HG02884 (cell line): ENCODE measurements around the gene GPHN.

ENCODE experiments used
- ATAC-seq: cut with Tn5 transposase; IDR thresholded peaks from one replicate; pipeline ENCODE4 v1.9.1; 2021; ENCODE audit warnings: mild to moderate bottlenecking, moderate library complexity; ENCODE audit not compliant: unreplicated experiment

Gene GPHN

DNA sequence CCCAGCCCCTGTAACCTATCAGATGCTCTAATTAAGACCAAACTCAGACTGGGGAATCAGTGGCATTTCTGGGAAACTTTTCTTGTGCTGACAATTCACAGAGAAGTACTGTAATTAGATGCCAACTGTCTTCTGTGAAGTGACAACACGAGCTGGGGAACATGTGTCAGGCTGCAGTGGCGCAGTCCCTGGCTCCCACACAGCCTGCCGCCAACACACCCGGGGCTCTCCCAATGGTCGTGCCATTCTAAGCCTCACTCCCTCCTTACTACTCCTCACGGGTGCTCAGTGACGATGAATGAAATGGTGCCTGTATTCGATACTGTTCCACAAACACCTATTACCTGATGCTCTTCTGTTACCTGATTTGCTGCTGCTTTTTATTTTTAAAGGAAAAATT lies 699.9 kb downstream of the GPHN start:
- ATAC-seq = no peak

GRCh38 chr14:67218126-67218525 lies 710.2 kb downstream of the GPHN start:
- no peak for ATAC-seq

DNA sequence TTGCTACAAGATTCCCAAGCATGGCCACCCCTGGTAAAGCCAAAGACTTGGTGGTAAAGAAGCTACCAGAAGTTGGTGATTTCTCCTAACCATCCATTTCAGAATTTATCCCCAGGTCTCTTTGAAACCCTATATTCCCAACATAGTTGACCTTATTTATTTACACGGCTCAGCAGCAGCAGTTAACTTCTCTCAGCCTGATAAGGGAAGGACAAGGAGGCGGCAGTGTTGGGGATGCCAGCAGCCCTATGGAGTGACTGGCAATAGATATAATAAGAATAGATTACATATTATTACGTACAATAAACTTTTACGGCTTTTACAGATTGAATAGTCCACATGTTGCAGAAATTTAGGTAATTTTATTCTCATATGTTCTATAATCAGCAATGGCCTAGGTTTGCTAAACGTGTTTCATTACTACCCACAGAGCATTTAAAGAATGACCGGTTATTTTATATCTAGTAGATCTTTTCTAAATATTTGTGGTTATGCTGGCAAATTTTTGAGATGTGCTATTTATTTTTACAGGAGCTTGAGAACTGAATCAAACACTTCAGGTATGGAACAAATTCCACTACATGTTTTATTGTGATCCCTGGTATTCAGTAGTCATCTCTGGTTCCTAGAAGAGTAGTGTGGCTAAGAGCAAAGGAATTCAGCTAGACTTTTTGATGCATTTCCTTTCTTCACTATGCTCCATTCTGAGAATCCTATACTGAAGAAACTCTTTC lies 713.5 kb downstream of the GPHN start:
- ATAC-seq = no peak

- ATAC-seq = no peak
These were observed 714.0 kb downstream of the GPHN start for GRCh38 chr14:67221982-67222328.

DNA sequence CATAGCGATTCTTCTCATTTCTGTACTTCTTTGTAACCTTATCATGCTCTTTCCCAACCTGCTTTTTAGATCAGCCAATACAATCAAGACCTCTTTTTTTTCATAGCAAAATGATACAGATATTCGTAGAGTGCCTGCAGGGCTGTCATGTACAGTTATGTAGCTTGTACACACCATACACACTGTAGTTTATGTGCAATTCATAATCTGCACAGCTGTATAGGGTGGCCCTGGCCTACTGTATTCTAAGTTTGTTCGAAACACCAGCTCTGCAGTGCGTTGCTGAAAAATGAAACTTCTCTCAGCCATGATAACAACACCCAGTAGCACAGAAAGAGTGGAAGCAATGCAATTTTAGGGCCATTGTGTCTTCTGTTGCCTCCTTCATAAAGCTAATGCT lies 717.6 kb downstream of the GPHN start:
- ATAC-seq = no peak

- ATAC-seq = no peak
These were observed 720.5 kb downstream of the GPHN start for GRCh38 chr14:67228325-67228984.
